HL-60/S4 treated with retinoic acid at 250 ng/mL for 4 days and 3 days (cell line): ENCODE measurements around the gene WDPCP.
"Not testable (repeated sequence)": the region's sequence is repeated elsewhere in the genome, so short reads cannot be mapped to it uniquely, and the experiment has no call there.

Experiments
- in situ Hi-C: fragments of 300-500 bp; cut with MboI; formaldehyde crosslinking; loops from 2 replicates; pipeline ENCODE4 v1.7.0; 2022; ENCODE audit warnings: low sequenced_read_pairs

Gene WDPCP

GRCh38 chr2:63268946-63269345, 319.3 kb downstream of the WDPCP start:
- in situ Hi-C loops: no loop called here

- in situ Hi-C loops: no loop called here
These were observed 327.1 kb downstream of the WDPCP start for GRCh38 chr2:63261137-63261621.

GRCh38 chr2:63257473-63257872, 330.8 kb downstream of the WDPCP start:
- in situ Hi-C loops: no loop called here

- in situ Hi-C loops: no loop called here
These were observed 339.1 kb downstream of the WDPCP start for GRCh38 chr2:63249161-63249560.

- in situ Hi-C loops: no loop called here
These were observed 345.5 kb downstream of the WDPCP start for GRCh38 chr2:63242747-63243146.

- in situ Hi-C loops: no loop called here
These were observed 362.2 kb downstream of the WDPCP start for GRCh38 chr2:63225964-63226686.

- in situ Hi-C loops: no loop called here
These were observed 369.3 kb downstream of the WDPCP start for GRCh38 chr2:63218800-63219526.

- in situ Hi-C loops: no loop called here
These were observed 393.0 kb downstream of the WDPCP start for GRCh38 chr2:63195310-63195709.

- in situ Hi-C loops: no loop called here
These were observed 394.1 kb downstream of the WDPCP start for GRCh38 chr2:63194175-63194574.

- in situ Hi-C loops: no loop called here
These were observed 395.1 kb downstream of the WDPCP start for GRCh38 chr2:63192889-63193774.

- in situ Hi-C loops: no loop called here
These were observed 395.9 kb downstream of the WDPCP start for GRCh38 chr2:63192169-63192888.

GRCh38 chr2:63189026-63189425, 399.3 kb downstream of the WDPCP start:
- in situ Hi-C loops: no loop called here

- in situ Hi-C loops: no loop called here
These were observed 401.9 kb downstream of the WDPCP start for GRCh38 chr2:63186331-63186730.

GRCh38 chr2:63163161-63163820, 425.0 kb downstream of the WDPCP start:
- in situ Hi-C loops: no loop called here

GRCh38 chr2:63159262-63159661, 429.0 kb downstream of the WDPCP start:
- in situ Hi-C loops: no loop called here

- in situ Hi-C loops: not testable (repeated sequence)
These were observed 451.6 kb downstream of the WDPCP start for GRCh38 chr2:63136683-63137082.

GRCh38 chr2:63132020-63132419, 456.3 kb downstream of the WDPCP start:
- in situ Hi-C loops: no loop called here

GRCh38 chr2:63131196-63131595, 457.1 kb downstream of the WDPCP start:
- in situ Hi-C loops: no loop called here

- in situ Hi-C loops: no loop called here
These were observed 460.7 kb downstream of the WDPCP start for GRCh38 chr2:63127594-63127993.

- in situ Hi-C loops: no loop called here
These were observed 463.4 kb downstream of the WDPCP start for GRCh38 chr2:63124850-63125249.
